GM23248 (cell line): ENCODE results near the gene MTA2.

Source experiments
- EZH2 ChIP-seq: fragments of 200-600 bp; sonication (generic); IDR thresholded peaks from 2 replicates; pipeline ENCODE4 v1.6.1; 2018; ENCODE audit warnings: antibody characterized with exemption, mild to moderate bottlenecking; ENCODE audit not compliant: insufficient read depth, poor library complexity, severe bottlenecking
- EZH2phosphoT487 ChIP-seq: fragments of 200-600 bp; sonication (generic); IDR thresholded peaks from 2 replicates; pipeline ENCODE4 v1.6.1; 2018; ENCODE audit warnings: antibody characterized with exemption, moderate library complexity, mild to moderate bottlenecking, low read depth; ENCODE audit not compliant: insufficient read depth

DNA sequence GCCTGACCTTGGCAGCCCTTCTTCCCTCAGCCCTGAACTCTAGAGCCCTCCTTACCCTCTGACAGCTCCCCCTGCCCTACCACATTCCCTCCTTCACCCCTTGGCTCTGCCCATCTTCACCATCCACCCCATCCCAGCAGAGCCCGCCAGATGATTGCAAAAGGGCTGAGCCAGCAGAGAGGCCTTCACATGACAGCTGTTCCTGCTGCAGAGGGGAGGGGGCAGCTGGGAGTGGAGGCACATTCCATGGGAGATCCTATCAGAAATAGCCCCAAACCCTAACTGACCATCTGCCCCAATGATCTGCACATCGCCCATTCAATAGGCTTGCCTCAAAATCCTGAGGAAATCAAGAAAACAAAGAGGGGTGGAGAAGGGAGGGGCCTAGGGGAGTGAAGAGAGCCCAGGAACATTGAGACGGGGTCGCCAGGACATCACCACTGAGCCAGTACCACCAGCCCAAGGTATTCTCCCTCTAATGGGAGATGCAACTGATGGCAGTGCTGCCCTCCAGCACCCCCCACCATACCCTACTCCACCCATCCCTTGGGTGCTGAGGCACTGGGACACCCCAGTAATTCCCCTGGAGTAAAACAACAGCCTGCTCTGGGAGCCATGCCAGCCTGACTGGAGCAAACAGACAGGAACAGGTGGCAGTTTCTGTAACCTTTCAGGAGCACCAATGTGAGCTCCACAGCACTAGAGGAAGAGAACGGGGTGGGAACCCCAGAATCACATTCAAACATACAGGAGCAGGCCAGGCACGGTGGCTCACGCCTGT lies 47.1 kb downstream of the MTA2 start:
- TF ChIP-seq EZH2: no peak
- TF ChIP-seq EZH2phosphoT487: no peak
